LoVo (cell line): Measurements from ENCODE around the gene DERL2.
"Not testable (repeated sequence)": the region's sequence is repeated elsewhere in the genome, so short reads cannot be mapped to it uniquely, and the experiment has no call there.

Experiments
- DNase-seq: peaks from one replicate; pipeline ENCODE4 v3.0.0-alpha.2; 2016; ENCODE audit warnings: low spot score

Gene DERL2

GRCh38 chr17:5437721-5438317, 48.2 kb downstream of the DERL2 start:
- DNase-seq, result peak; percentile 12

- DNase-seq, result not testable (repeated sequence)
Observed at GRCh38 chr17:5435781-5436315, 50.1 kb downstream of the DERL2 start.

- no peak for DNase-seq
Observed at GRCh38 chr17:5434984-5435383, 51.0 kb downstream of the DERL2 start.

GRCh38 chr17:5431949-5432556, 53.9 kb downstream of the DERL2 start:
- no peak for DNase-seq

GRCh38 chr17:5431234-5431633, 54.7 kb downstream of the DERL2 start:
- DNase-seq, result not testable (repeated sequence)

GRCh38 chr17:5430413-5430999, 55.5 kb downstream of the DERL2 start:
- DNase-seq, result no peak

GRCh38 chr17:5429191-5429887, 56.6 kb downstream of the DERL2 start:
- DNase-seq, result no peak

GRCh38 chr17:5425826-5426225, 60.2 kb downstream of the DERL2 start:
- DNase-seq, result no peak

GRCh38 chr17:5424909-5425308, 61.1 kb downstream of the DERL2 start:
- DNase-seq, result no peak

GRCh38 chr17:5422505-5422904, 63.5 kb downstream of the DERL2 start:
- DNase-seq, result peak; percentile 40
